Epithelial cell of proximal tubule (primary cell): ENCODE data around the gene TMEM212. TPM values are rescaled to one million over a fixed set of nuclear protein-coding genes. Genes with fewer than 3 reads are reported as not detected.
"Not testable (repeated sequence)": the region's sequence is repeated elsewhere in the genome, so short reads cannot be mapped to it uniquely, and the experiment has no call there.

Experiments used
- DNase-seq: peaks from one replicate; pipeline ENCODE4 v3.0.0-alpha.2; 2011; ENCODE audit warnings: low read depth
- H3K4me3 ChIP-seq: 2 replicates; pipeline ENCODE4 v1.5.1; 2011; ENCODE audit warnings: low read depth, mild to moderate bottlenecking, low read length
- total RNA-seq: library from RNA; depleted of rRNA; stranded (reverse); fragments of >200 nt; gene quantifications from 2 replicates; pipeline ENCODE4 v1.2.3, GENCODE V29; 2015
- TF ChIP-seq, protein P1 (sequence below): conservative IDR thresholded peaks from 2 replicates; pipeline ENCODE4 v1.5.1; 2012; ENCODE audit warnings: low read depth, mild to moderate bottlenecking, low read length

TMEM212 gene
- total RNA-seq, 1 donor from 2014 or later: not detected

DNA sequence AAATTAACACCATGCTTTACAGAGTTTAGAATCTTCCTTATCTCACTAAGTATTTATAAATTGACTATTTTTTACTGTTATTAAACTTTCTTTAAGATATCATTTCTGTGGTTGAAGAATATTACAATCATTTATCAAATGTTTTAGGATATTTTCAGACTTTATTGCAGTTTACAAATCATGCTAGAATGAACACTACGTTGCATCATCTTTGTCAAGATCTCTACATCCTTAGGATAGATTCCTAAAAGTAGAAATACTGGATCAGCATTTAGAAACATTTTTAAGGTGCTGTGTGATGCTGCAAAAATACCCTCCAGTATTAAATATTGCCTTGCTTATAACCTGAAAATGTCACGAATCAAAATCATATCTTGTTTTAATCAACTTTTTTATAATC is 30.3 kb upstream of the TMEM212 start:
- DNase-seq: no peak
- TF ChIP-seq, protein P1, sequence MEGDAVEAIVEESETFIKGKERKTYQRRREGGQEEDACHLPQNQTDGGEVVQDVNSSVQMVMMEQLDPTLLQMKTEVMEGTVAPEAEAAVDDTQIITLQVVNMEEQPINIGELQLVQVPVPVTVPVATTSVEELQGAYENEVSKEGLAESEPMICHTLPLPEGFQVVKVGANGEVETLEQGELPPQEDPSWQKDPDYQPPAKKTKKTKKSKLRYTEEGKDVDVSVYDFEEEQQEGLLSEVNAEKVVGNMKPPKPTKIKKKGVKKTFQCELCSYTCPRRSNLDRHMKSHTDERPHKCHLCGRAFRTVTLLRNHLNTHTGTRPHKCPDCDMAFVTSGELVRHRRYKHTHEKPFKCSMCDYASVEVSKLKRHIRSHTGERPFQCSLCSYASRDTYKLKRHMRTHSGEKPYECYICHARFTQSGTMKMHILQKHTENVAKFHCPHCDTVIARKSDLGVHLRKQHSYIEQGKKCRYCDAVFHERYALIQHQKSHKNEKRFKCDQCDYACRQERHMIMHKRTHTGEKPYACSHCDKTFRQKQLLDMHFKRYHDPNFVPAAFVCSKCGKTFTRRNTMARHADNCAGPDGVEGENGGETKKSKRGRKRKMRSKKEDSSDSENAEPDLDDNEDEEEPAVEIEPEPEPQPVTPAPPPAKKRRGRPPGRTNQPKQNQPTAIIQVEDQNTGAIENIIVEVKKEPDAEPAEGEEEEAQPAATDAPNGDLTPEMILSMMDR: no peak

DNA sequence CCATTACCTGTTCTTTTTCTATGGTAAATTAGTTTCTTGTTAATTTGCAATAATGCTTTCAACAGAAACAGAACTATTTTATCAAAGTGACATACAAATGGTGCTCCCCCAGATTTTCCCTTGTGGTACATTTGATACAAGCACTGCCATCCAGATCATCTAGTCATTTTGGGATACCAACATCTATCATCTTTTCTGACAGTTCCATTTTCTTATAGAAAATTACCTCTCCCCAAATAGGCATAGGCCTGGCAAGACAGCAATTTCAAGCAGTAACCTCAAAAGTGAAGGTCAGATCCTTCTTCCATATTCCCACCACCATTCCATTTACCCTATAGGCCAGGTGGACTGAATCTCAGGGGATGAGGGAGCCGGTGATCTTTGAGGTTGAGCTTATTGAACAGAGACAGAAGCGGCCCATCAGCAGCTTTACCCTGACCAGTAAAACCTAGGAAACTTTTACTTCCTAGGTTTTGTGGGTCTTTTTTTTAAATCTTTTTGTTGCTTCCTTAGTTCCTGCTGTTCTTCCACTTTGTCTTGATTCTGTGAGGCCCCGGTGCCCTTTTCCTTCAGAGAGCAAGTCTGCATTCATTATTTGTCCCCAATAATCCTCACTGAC is 29.8 kb upstream of the TMEM212 start:
- TF ChIP-seq, protein P1: no peak

More for the DNA sequence above, 30.3 kb upstream of the TMEM212 start:
- H3K4me3 ChIP-seq: no peak overlapping the region

DNA sequence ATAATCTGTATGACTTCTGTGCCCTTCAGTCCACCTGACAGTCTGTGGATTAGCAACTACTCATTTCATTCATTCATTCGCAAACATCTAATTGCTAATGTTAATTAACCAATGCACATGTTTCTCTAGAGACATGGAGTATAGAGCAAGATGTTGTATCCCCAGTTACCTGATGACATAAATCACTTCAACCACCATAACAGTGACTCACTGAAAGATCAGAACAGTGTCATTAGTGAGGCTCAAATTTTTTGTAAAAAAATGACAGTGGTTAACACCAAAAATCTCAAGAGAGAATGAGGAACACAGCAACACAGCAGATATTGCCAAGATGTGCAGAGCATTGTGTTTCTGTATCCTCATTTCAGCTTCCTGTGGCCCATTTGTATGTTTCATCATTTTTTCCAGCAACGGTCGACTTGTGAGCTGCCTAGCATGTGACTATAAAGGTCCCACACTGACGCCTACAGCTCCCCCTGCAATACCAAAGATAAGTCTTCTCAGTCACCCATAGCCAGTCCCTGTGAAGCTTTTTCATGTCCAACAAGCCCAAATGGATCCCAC is 29.2 kb upstream of the TMEM212 start:
- TF ChIP-seq, protein P1: no peak
- DNase-seq: no peak

More for the DNA sequence above, 29.8 kb upstream of the TMEM212 start:
- H3K4me3 ChIP-seq: no peak overlapping the region
- DNase-seq: no peak

DNA sequence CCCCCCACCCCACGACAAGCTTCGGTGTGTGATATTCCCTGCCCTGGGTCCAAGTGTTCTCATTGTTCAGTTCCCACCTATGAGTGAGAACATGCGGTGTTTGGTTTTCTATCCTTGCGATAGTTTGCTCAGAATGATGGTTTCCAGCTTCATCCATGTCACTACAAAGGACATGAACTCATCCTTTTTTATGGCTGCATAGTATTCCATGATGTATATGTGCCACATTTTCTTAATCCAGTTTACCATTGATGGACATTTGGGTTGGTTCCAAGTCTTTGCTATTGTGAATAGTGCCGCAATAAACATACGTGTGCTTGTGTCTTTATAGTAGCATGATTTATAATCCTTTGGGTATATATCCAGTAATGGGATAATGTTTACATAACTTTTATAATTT is 28.5 kb upstream of the TMEM212 start:
- not testable (repeated sequence) for DNase-seq

More for the DNA sequence above, 29.2 kb upstream of the TMEM212 start:
- no peak overlapping the region for H3K4me3 ChIP-seq

DNA sequence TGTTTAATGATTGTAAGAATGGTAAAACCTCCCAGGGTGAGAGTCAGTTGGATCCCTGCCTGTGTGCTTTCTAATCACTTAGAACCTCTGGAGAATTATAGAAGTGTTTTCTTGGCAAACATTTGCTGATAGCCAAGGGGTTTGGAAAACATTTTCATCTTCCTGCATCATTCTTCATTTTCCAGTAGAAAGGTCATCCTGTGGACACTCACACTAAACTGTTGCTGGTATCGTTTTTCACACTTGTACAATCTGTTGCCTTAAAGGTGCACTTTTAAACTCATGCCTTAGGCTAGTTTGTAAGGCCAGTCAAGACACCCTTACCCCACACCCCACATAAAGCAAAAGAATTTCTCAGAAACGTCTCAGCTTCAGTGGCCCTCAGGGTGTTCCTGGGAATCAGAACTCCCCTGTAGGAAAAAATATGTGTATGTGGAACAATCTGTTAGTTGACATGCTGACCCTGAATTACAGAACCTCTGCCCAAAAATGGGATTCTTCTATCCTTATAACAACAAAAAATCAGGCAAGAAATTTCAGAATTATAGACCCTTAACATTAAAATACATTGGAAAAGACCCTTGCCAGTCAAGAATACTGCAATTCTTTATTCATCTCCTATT is 27.1 kb upstream of the TMEM212 start:
- TF ChIP-seq, protein P1: no peak
- DNase-seq: no peak
- no peak overlapping the region for H3K4me3 ChIP-seq

More for the DNA sequence above, 28.5 kb upstream of the TMEM212 start:
- H3K4me3 ChIP-seq: not testable (repeated sequence)

DNA sequence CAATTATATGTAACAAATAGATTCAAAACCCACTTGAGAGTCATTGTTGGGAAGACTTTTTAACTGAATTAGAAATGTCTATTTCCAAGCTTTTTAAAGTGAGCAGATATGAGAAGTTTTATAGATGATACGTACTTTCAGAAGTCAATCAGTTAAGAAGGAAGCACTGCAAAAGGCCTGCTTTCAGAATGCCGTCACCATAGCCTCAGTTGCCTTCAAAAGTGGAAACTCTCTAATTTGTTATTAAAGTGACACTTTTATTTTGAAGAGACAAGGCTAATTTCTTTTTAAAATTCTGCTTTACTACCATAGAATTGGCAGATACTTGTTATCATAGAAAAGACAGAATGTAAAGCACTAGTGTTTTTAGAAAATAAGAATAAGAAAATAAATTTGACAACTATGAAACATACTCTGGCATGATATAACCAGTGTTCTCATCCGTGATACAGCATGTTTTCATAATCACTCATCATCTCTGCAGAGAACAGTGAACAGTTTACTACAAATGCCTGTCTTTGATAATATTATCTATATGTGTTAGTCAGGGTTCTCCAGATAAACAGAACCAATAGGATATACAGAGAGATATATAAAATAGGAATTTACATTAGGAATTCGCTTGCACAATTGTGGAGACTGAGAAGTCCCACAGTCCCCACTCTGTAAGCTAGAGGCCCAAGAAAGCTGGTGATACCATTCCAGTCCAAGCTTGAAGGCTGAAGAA is 25.9 kb upstream of the TMEM212 start:
- DNase-seq: no peak
- TF ChIP-seq, protein P1: no peak
- no peak overlapping the region for H3K4me3 ChIP-seq

DNA sequence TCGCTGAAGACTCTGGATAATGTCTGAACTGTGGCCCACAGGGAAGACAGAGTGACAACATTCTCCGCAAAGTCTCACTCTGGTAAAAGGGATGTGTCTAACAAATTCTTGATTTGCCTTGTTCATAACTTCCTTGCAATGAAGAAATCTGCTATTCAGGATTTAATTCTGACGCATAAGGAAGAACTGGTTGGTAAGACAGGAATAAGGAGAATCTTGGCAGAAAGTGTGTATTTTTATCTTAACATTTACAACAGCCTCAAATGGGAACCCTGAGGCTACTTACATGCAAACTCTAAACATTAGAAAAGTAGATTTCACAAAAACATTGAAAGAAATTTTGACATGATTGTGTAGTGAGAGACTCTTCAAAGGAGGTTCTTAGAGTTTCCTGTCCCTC is 22.1 kb upstream of the TMEM212 start:
- no peak for DNase-seq
- TF ChIP-seq, protein P1: no peak
- no peak overlapping the region for H3K4me3 ChIP-seq
